HepG2 (cell line): ENCODE results near the gene CLIC4. TPM values are rescaled to one million over a fixed set of nuclear protein-coding genes. Genes with fewer than 3 reads are reported as not detected.

ENCODE experiments used
- ATF7-NPFF ChIP-seq: sonication (generic); formaldehyde crosslinking; IDR thresholded peaks from 2 replicates; pipeline ENCODE4 v1.8.1; 2023; ENCODE audit warnings: mild to moderate bottlenecking, low read depth, missing genetic modification reagents, moderate library complexity
- CHCHD3 ChIP-seq: sonication (generic); formaldehyde crosslinking; IDR thresholded peaks from 2 replicates; pipeline ENCODE4 v1.8.0; 2022; ENCODE audit warnings: mild to moderate bottlenecking, missing genetic modification reagents, moderate library complexity
- GFI1 ChIP-seq: sonication (generic); formaldehyde crosslinking; IDR thresholded peaks from 2 replicates; pipeline ENCODE4 v1.5.0; 2020; ENCODE audit warnings: missing genetic modification reagents, mild to moderate bottlenecking, borderline replicate concordance
- KAT7 ChIP-seq: IDR thresholded peaks from 2 replicates; pipeline ENCODE4 v1.6.1; 2018; ENCODE audit warnings: borderline replicate concordance, missing compliant biosample characterization
- NR1H2 ChIP-seq: sonication (generic); formaldehyde crosslinking; IDR thresholded peaks from 2 replicates; pipeline ENCODE4 v1.8.1; 2022; ENCODE audit warnings: low read depth, missing genetic modification reagents, borderline replicate concordance
- POLR2A ChIP-seq, 2 experiments: IDR thresholded peaks; 2 replicates each; pipeline ENCODE4 v1.6.1; 2011; ENCODE audit warnings: low read depth in 2 of 2, low read length in 2 of 2, mild to moderate bottlenecking in 1 of 2, moderate library complexity in 1 of 2; ENCODE audit not compliant: insufficient read depth in 1 of 2
- ZBTB21 ChIP-seq: sonication (generic); formaldehyde crosslinking; IDR thresholded peaks from 2 replicates; pipeline ENCODE4 v1.4.0; 2020; ENCODE audit warnings: missing genetic modification reagents
- ZEB1 ChIP-seq: IDR thresholded peaks from 2 replicates; pipeline ENCODE4 v1.6.1; 2012; ENCODE audit warnings: mild to moderate bottlenecking, low read depth, inconsistent platforms; ENCODE audit not compliant: insufficient replicate concordance
- ZNF30 ChIP-seq: sonication (generic); formaldehyde crosslinking; IDR thresholded peaks from 2 replicates; pipeline ENCODE4 v1.5.0; 2020; ENCODE audit warnings: mild to moderate bottlenecking, missing genetic modification reagents
- ZSCAN29 ChIP-seq: sonication (generic); formaldehyde crosslinking; conservative IDR thresholded peaks from 2 replicates; pipeline ENCODE4 v1.4.0; 2020; ENCODE audit warnings: mild to moderate bottlenecking, missing genetic modification reagents
- polyA plus RNA-seq, 8 experiments: library from polyadenylated mRNA; depleted of rRNA in 3 of 8; stranded (reverse) in 7 of 8; unstranded in 1 of 8; fragments of >200 nt; fragmentation: Illumina TruSeq in 4 of 8; extraction: Trizol in 4 of 8; gene quantifications; 2 replicates each; pipeline versions ENCODE4 v1.2.1 to v1.2.3, GENCODE V29; 2011 to 2016; ENCODE audit warnings: low read depth in 4 of 8, missing spikeins in 1 of 8, mixed read lengths in 1 of 8; ENCODE audit not compliant: insufficient read depth in 1 of 8
- total RNA-seq, 5 experiments: library from RNA; depleted of rRNA; stranded (reverse); fragments of >200 nt; fragmentation: Illumina TruSeq; extraction: Trizol; gene quantifications; 2 replicates each; pipeline ENCODE4 v1.2.3, GENCODE V29; 2016; ENCODE audit warnings: low read depth in 1 of 5
- TF ChIP-seq, protein P1 (sequence below): sonication (generic); formaldehyde crosslinking; IDR thresholded peaks from 2 replicates; pipeline ENCODE4 v1.9.0; 2021; ENCODE audit warnings: missing genetic modification reagents, borderline replicate concordance
- TF ChIP-seq, protein P2 (sequence below): sonication (generic); formaldehyde crosslinking; IDR thresholded peaks from 2 replicates; pipeline ENCODE4 v1.4.0; 2020; ENCODE audit warnings: missing genetic modification reagents
- TF ChIP-seq, protein P3 (sequence below): sonication (generic); formaldehyde crosslinking; IDR thresholded peaks from 2 replicates; pipeline ENCODE4 v1.4.0; 2020; ENCODE audit warnings: missing genetic modification reagents, mild to moderate bottlenecking, borderline replicate concordance
- TF ChIP-seq, protein P4 (sequence below): sonication (generic); formaldehyde crosslinking; conservative IDR thresholded peaks from 2 replicates; pipeline ENCODE4 v1.4.0; 2020; ENCODE audit warnings: missing genetic modification reagents
- TF ChIP-seq, protein P5 (sequence below): sonication (generic); formaldehyde crosslinking; IDR thresholded peaks from 2 replicates; pipeline ENCODE4 v1.9.0; 2021; ENCODE audit warnings: missing genetic modification reagents, mild to moderate bottlenecking, borderline replicate concordance
- TF ChIP-seq, protein P6 (sequence below): IDR thresholded peaks from 2 replicates; pipeline ENCODE4 v1.6.1; 2012; ENCODE audit warnings: low read length, improper control_type of control experiment

The CLIC4 gene
- total and polyA plus RNA-seq, 2 of the 13 experiments (the other 11 are each of a cell fraction or from before 2014, with no cell fraction given), result 23.3 to 77.4 TPM

DNA sequence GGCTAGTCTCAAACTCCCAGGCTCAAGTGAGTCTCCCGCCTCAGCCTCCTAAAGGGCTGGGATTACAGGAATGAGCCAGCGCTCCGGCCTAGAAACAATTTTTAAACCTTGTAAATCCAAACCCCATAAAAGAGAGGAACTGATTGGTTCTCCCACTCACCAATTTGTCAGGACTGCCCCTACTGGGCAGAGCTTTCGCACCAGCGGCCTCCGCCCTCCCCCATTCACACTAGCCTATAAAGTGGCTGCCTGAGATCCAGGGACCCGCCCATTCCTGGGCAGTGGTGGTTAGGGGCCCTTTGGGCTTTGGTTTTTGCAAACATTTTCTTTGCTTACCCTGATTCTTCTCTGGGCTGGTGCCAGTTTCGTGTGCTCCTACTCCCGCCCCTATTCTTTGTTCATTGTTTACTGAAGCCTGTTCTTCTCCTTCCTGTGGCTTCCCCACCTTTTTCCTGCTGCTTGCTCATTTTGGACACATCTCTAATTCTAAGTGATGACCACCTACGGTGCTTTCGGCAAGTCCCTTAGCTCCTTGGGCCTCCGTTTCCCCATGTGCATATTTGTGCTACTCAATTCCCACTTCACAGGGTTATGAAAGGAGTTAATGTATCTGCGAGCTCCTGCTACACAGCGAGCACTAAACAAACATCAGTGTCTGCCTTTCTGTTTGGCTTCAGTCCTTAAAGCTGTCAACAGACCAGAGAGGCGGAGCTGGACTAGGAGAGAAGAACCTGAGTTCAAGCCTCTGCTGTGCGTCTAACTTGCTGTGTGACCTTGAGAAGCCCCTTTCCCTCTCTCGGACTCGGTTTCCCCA is 39.8 kb upstream of the CLIC4 start (continued):
- no peak for TF ChIP-seq NR1H2
- TF ChIP-seq, protein P1, sequence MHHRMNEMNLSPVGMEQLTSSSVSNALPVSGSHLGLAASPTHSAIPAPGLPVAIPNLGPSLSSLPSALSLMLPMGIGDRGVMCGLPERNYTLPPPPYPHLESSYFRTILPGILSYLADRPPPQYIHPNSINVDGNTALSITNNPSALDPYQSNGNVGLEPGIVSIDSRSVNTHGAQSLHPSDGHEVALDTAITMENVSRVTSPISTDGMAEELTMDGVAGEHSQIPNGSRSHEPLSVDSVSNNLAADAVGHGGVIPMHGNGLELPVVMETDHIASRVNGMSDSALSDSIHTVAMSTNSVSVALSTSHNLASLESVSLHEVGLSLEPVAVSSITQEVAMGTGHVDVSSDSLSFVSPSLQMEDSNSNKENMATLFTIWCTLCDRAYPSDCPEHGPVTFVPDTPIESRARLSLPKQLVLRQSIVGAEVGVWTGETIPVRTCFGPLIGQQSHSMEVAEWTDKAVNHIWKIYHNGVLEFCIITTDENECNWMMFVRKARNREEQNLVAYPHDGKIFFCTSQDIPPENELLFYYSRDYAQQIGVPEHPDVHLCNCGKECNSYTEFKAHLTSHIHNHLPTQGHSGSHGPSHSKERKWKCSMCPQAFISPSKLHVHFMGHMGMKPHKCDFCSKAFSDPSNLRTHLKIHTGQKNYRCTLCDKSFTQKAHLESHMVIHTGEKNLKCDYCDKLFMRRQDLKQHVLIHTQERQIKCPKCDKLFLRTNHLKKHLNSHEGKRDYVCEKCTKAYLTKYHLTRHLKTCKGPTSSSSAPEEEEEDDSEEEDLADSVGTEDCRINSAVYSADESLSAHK (CRISPR knock-in tag), result no peak
- TF ChIP-seq, protein P2, sequence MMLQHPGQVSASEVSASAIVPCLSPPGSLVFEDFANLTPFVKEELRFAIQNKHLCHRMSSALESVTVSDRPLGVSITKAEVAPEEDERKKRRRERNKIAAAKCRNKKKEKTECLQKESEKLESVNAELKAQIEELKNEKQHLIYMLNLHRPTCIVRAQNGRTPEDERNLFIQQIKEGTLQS (CRISPR knock-in tag), result no peak
- no peak for TF ChIP-seq ZSCAN29
- TF ChIP-seq, protein P3, sequence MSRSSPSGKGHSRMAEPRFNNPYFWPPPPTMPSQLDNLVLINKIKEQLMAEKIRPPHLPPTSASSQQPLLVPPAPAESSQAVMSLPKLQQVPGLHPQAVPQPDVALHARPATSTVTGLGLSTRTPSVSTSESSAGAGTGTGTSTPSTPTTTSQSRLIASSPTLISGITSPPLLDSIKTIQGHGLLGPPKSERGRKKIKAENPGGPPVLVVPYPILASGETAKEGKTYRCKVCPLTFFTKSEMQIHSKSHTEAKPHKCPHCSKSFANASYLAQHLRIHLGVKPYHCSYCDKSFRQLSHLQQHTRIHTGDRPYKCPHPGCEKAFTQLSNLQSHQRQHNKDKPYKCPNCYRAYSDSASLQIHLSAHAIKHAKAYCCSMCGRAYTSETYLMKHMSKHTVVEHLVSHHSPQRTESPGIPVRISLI (CRISPR knock-in tag), result no peak
- peak; percentile 54 for TF ChIP-seq ZEB1
- TF ChIP-seq, protein P4, sequence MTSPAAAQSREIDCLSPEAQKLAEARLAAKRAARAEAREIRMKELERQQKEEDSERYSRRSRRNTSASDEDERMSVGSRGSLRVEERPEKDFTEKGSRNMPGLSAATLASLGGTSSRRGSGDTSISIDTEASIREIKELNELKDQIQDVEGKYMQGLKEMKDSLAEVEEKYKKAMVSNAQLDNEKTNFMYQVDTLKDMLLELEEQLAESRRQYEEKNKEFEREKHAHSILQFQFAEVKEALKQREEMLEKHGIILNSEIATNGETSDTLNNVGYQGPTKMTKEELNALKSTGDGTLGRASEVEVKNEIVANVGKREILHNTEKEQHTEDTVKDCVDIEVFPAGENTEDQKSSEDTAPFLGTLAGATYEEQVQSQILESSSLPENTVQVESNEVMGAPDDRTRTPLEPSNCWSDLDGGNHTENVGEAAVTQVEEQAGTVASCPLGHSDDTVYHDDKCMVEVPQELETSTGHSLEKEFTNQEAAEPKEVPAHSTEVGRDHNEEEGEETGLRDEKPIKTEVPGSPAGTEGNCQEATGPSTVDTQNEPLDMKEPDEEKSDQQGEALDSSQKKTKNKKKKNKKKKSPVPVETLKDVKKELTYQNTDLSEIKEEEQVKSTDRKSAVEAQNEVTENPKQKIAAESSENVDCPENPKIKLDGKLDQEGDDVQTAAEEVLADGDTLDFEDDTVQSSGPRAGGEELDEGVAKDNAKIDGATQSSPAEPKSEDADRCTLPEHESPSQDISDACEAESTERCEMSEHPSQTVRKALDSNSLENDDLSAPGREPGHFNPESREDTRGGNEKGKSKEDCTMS (CRISPR knock-in tag), result no peak
- TF ChIP-seq KAT7, result no peak
- TF ChIP-seq ZNF30 (CRISPR knock-in tag), result no peak
- peak; percentile 96 for TF ChIP-seq GFI1 (CRISPR knock-in tag)
- TF ChIP-seq ZBTB21 (CRISPR knock-in tag), result no peak
- TF ChIP-seq, protein P5, sequence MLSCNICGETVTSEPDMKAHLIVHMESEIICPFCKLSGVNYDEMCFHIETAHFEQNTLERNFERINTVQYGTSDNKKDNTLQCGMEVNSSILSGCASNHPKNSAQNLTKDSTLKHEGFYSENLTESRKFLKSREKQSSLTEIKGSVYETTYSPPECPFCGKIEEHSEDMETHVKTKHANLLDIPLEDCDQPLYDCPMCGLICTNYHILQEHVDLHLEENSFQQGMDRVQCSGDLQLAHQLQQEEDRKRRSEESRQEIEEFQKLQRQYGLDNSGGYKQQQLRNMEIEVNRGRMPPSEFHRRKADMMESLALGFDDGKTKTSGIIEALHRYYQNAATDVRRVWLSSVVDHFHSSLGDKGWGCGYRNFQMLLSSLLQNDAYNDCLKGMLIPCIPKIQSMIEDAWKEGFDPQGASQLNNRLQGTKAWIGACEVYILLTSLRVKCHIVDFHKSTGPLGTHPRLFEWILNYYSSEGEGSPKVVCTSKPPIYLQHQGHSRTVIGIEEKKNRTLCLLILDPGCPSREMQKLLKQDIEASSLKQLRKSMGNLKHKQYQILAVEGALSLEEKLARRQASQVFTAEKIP (CRISPR knock-in tag), result no peak
- TF ChIP-seq ATF7-NPFF (CRISPR knock-in tag), result no peak
- peak; percentile 50 to 56; a peak in 3 of 4 replicates for TF ChIP-seq POLR2A (IDR thresholded peaks at IDR 0.05; ENCODE audit: insufficient read depth in 1 of 2, low read depth in 2 of 2, low read length in 2 of 2)
- TF ChIP-seq CHCHD3 (CRISPR knock-in tag), result no peak
- TF ChIP-seq, protein P6, sequence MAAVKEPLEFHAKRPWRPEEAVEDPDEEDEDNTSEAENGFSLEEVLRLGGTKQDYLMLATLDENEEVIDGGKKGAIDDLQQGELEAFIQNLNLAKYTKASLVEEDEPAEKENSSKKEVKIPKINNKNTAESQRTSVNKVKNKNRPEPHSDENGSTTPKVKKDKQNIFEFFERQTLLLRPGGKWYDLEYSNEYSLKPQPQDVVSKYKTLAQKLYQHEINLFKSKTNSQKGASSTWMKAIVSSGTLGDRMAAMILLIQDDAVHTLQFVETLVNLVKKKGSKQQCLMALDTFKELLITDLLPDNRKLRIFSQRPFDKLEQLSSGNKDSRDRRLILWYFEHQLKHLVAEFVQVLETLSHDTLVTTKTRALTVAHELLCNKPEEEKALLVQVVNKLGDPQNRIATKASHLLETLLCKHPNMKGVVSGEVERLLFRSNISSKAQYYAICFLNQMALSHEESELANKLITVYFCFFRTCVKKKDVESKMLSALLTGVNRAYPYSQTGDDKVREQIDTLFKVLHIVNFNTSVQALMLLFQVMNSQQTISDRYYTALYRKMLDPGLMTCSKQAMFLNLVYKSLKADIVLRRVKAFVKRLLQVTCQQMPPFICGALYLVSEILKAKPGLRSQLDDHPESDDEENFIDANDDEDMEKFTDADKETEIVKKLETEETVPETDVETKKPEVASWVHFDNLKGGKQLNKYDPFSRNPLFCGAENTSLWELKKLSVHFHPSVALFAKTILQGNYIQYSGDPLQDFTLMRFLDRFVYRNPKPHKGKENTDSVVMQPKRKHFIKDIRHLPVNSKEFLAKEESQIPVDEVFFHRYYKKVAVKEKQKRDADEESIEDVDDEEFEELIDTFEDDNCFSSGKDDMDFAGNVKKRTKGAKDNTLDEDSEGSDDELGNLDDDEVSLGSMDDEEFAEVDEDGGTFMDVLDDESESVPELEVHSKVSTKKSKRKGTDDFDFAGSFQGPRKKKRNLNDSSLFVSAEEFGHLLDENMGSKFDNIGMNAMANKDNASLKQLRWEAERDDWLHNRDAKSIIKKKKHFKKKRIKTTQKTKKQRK, result no peak
